CD14-positive monocyte (primary cell): Measurements from ENCODE around the gene KLF2. TPM values are rescaled to one million over a fixed set of nuclear protein-coding genes. Genes with fewer than 3 reads are reported as not detected.

Experiments used
- DNase-seq, 3 donors: peaks; one replicate each; pipeline ENCODE4 v3.0.0-alpha.2; 2011 to 2022
- H2AFZ ChIP-seq: 2 replicates; pipeline ENCODE4 v1.6.0; 2012; ENCODE audit warnings: mild to moderate bottlenecking, low read depth, low read length, inconsistent platforms; ENCODE audit not compliant: insufficient read depth, poor library complexity, severe bottlenecking
- H3K27ac ChIP-seq, 2 donors: 1 replicate in 1 of 2; 2 replicates in 1 of 2; pipeline ENCODE4 v1.5.1; 2012 to 2013; ENCODE audit warnings: low read length in 2 of 2, control low read depth in 1 of 2, inconsistent platforms in 1 of 2, low read depth in 1 of 2, mild to moderate bottlenecking in 1 of 2
- H3K27me3 ChIP-seq, 2 donors: one replicate each; pipeline versions ENCODE4 v1.6.0 to v1.6.1; 2011 to 2013; ENCODE audit warnings: low read length in 2 of 2; ENCODE audit not compliant: control insufficient read depth in 2 of 2, insufficient read depth in 2 of 2
- H3K36me3 ChIP-seq, 2 donors: replicated peaks in 1 of 2; 1 replicate in 1 of 2; 2 replicates in 1 of 2; pipeline versions ENCODE4 v1.5.1 to v1.6.1; 2012 to 2013; ENCODE audit warnings: low read length in 2 of 2, control low read depth in 1 of 2, inconsistent platforms in 1 of 2, mild to moderate bottlenecking in 1 of 2; ENCODE audit not compliant: insufficient read depth in 2 of 2, control insufficient read depth in 1 of 2
- H3K4me1 ChIP-seq, 2 donors: 1 replicate in 1 of 2; 2 replicates in 1 of 2; pipeline versions ENCODE4 v1.5.1 to v1.6.1; 2012 to 2013; ENCODE audit warnings: low read length in 2 of 2, control low read depth in 1 of 2, inconsistent platforms in 1 of 2, mild to moderate bottlenecking in 1 of 2, moderate library complexity in 1 of 2; ENCODE audit not compliant: insufficient read depth in 2 of 2, control insufficient read depth in 1 of 2
- H3K4me2 ChIP-seq: replicated peaks from 2 replicates; pipeline ENCODE3; 2012; ENCODE audit warnings: low read length, moderate library complexity, mild to moderate bottlenecking; ENCODE audit not compliant: poor library complexity, severe bottlenecking; ENCODE audit errors: extremely low read depth
- H3K4me3 ChIP-seq, 3 experiments: fragments of 200-600 bp in 1 of 3; sonication (generic) in 1 of 3; replicated peaks in 1 of 3; 1 replicate in 2 of 3; 2 replicates in 1 of 3; pipeline ENCODE4 v1.5.1; 2011 to 2013; ENCODE audit warnings: low read length in 3 of 3, mild to moderate bottlenecking in 3 of 3, control low read depth in 2 of 3, low read depth in 2 of 3, inconsistent platforms in 1 of 3, moderate library complexity in 1 of 3
- H3K79me2 ChIP-seq: 2 replicates; pipeline ENCODE4 v1.6.0; 2012; ENCODE audit warnings: mild to moderate bottlenecking, control low read depth, inconsistent platforms, low read length, moderate library complexity; ENCODE audit not compliant: insufficient read depth
- H3K9ac ChIP-seq: 2 replicates; pipeline ENCODE4 v1.6.0; 2017; ENCODE audit warnings: low read length, mild to moderate bottlenecking; ENCODE audit not compliant: insufficient read depth, poor library complexity, severe bottlenecking
- H3K9me3 ChIP-seq, 2 donors: replicated peaks in 1 of 2; 1 replicate in 1 of 2; 2 replicates in 1 of 2; pipeline versions ENCODE4 v1.5.1 to v1.6.1; 2012 to 2013; ENCODE audit warnings: low read length in 2 of 2, control low read depth in 1 of 2; ENCODE audit not compliant: control insufficient read depth in 1 of 2, insufficient read depth in 1 of 2
- H4K20me1 ChIP-seq: 2 replicates; pipeline ENCODE4 v1.6.0; 2012; ENCODE audit warnings: mild to moderate bottlenecking, low read length, control low read depth, moderate library complexity; ENCODE audit not compliant: insufficient read depth
- H3K27ac Mint-ChIP-seq, 7 donors: one replicate each; pipeline ENCODE4 v1.8.0; 2020; ENCODE audit warnings: mild to moderate bottlenecking in 7 of 7, mixed read lengths in 7 of 7, moderate library complexity in 6 of 7, inconsistent platforms in 2 of 7
- H3K27me3 Mint-ChIP-seq, 3 donors: one replicate each; pipeline ENCODE4 v1.8.0; 2021 to 2022; ENCODE audit warnings: low read depth in 3 of 3, mild to moderate bottlenecking in 3 of 3, mixed read lengths in 3 of 3, moderate library complexity in 3 of 3, inconsistent platforms in 1 of 3
- H3K36me3 Mint-ChIP-seq, 2 donors: one replicate each; pipeline ENCODE4 v1.8.0; 2020; ENCODE audit warnings: mixed read lengths in 2 of 2, inconsistent platforms in 1 of 2, mild to moderate bottlenecking in 1 of 2
- H3K4me1 Mint-ChIP-seq: one replicate; pipeline ENCODE4 v1.8.0; 2020; ENCODE audit warnings: mild to moderate bottlenecking, mixed read lengths
- H3K4me3 Mint-ChIP-seq, 2 donors: one replicate each; pipeline ENCODE4 v1.8.0; 2020; ENCODE audit warnings: mild to moderate bottlenecking in 2 of 2, mixed read lengths in 2 of 2, moderate library complexity in 1 of 2
- H3K9me3 Mint-ChIP-seq, 7 donors: one replicate each; pipeline ENCODE4 v1.8.0; 2020 to 2022; ENCODE audit warnings: mixed read lengths in 7 of 7, mild to moderate bottlenecking in 6 of 7, moderate library complexity in 6 of 7, inconsistent platforms in 2 of 7
- WGBS: methylation state at CpG from one replicate; pipeline ENCODE4 v1.1.5; 2013; ENCODE audit warnings: missing lambda C conversion rate; ENCODE audit not compliant: insufficient coverage; 5-methylcytosine and 5-hydroxymethylcytosine counted together
- intact Hi-C, 2 donors: fragments of 100-400 bp; cut with micrococcal nuclease; formaldehyde crosslinking; loops; one replicate each; pipeline versions ENCODE4 v1.15.0 to v1.15.1; 2023
- polyA plus RNA-seq, 3 donors: library from polyadenylated mRNA; depleted of rRNA in 1 of 3; unstranded in 2 of 3; stranded (reverse) in 1 of 3; fragments of 300-500 nt in 2 of 3; fragments of >200 nt in 1 of 3; fragmentation: Illumina TruSeq in 2 of 3; gene quantifications; 1 replicate in 2 of 3; 2 replicates in 1 of 3; pipeline ENCODE4 v1.2.3, GENCODE V29; 2012 to 2021
- TF ChIP-seq, protein P1 (sequence below): fragments of 200-600 bp; IDR thresholded peaks from one replicate; pipeline ENCODE4 v1.8.0; 2022; ENCODE audit warnings: antibody characterized with exemption, mild to moderate bottlenecking

The KLF2 gene
- polyA plus RNA-seq, 3 donors: 34.0 to 331 (median 51.4) TPM

DNA sequence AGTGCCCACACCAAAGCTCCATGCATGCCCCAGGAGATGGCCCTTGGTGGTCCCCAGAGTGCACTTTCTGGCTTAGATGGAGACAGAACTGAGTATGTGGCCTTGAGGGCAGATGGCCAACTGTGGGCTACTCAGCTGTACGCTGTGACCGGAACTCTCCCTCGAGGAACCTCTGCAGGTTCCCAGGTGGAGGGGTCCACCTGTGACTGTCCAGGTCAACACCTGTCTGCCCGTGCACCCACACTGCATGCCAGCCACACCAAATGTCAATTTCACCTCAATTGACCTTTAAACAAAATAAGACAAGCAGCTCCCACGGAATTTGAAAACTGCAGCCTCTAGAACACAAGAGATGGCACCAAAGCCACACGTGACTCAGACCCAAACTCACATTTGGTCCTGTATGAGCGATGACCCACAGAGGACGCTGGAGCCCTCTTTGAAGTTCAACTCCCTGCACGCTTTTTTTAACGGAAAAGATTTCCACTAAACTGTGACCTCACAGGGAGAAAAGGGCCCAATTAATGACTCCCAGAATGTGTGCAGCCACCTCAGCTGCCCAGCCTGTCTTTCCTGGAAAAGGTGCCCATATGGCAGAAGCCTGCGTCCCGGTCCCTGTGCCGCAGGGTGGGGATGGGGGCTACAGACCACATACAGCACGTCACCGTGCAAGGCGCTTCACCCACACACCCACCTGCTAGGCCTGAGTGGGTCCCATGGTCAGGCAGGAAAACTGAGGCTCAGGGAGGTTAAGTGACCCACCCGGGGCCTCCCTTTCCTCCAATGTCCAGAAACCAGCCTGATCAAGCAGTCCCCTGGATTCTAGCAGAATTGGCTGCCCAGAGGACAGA, 47.7 kb downstream of the KLF2 start:
- H3K79me2 ChIP-seq: peaks cover 8% of the 10 kb centered on the region
- Mint-ChIP-seq H3K27ac (peak overlapping the region; percentile 92 to 96 (median 94)), H3K27me3 (no peaks in the 10 kb centered on the region), H3K9me3 (peaks cover 0 to 2% (median 0%) of the 10 kb centered on the region in 7 donors), H3K36me3 (peaks cover 32 to 41% of the 10 kb centered on the region in 2 donors), H3K4me3 (peak overlapping the region; percentile 65 to 89), H3K4me1 (peaks cover 20% of the 10 kb centered on the region)
- TF ChIP-seq, protein P1, sequence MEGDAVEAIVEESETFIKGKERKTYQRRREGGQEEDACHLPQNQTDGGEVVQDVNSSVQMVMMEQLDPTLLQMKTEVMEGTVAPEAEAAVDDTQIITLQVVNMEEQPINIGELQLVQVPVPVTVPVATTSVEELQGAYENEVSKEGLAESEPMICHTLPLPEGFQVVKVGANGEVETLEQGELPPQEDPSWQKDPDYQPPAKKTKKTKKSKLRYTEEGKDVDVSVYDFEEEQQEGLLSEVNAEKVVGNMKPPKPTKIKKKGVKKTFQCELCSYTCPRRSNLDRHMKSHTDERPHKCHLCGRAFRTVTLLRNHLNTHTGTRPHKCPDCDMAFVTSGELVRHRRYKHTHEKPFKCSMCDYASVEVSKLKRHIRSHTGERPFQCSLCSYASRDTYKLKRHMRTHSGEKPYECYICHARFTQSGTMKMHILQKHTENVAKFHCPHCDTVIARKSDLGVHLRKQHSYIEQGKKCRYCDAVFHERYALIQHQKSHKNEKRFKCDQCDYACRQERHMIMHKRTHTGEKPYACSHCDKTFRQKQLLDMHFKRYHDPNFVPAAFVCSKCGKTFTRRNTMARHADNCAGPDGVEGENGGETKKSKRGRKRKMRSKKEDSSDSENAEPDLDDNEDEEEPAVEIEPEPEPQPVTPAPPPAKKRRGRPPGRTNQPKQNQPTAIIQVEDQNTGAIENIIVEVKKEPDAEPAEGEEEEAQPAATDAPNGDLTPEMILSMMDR: no peak
- no peak overlapping the region for H2AFZ ChIP-seq
- H3K9me3 ChIP-seq: no peaks in the 10 kb centered on the region
- H3K27me3 ChIP-seq: no peaks in the 10 kb centered on the region
- peaks cover 73 to 85% of the 10 kb centered on the region in 2 donors for H3K4me1 ChIP-seq
- peak overlapping the region; percentile 76 for H3K4me2 ChIP-seq
- 76% methylated on average over 12 of the region's 17 CpGs for WGBS
- peak overlapping the region in 1 of 3 experiments; percentile 68 for H3K4me3 ChIP-seq
- H4K20me1 ChIP-seq: no peaks in the 10 kb centered on the region
- H3K9ac ChIP-seq: peak overlapping the region; percentile 22
- no peak for DNase-seq
- H3K36me3 ChIP-seq: peaks cover 17 to 28% of the 10 kb centered on the region in 2 donors
- intact Hi-C loops: loop anchor here in 1 of 2 donors (5.0 kb wide), 1 partner anchor 45 kb away; no protein-coding TSS in a partner anchor
- H3K27ac ChIP-seq: peak overlapping the region; percentile 77 to 88

DNA sequence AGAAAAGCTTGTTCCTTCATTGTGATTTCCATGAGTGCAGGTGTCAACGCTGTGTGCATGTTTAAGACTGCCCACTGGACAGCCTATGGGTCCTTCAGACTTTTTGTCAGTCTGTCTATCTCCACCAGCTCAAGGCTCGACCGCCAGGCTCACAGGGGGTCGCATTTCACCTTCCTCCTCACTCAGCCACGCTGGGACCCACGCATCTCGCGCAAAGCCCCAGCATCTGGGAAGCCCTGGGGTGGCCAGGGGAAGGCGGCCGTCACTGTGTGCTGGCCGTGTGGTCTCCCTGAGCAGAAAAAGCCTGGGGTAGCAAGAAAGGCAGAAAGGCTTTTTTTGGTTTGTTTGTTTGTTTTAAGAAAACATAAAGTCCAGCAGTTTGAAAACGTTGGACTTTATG, 48.5 kb downstream of the KLF2 start:
- H3K27ac Mint-ChIP-seq: peak overlapping the region in 3 of 7 donors; percentile 21 to 83 (median 66)
- no peak for DNase-seq
- H4K20me1 ChIP-seq: no peaks in the 10 kb centered on the region
- WGBS: 99% methylated on average over 10 of the region's 12 CpGs
- H3K36me3 ChIP-seq: peaks cover 21 to 34% of the 10 kb centered on the region in 2 donors
- peaks cover 65 to 77% of the 10 kb centered on the region in 2 donors for H3K4me1 ChIP-seq
- no peaks in the 10 kb centered on the region for H3K9me3 ChIP-seq
- peaks cover 0 to 2% (median 0%) of the 10 kb centered on the region in 7 donors for H3K9me3 Mint-ChIP-seq
- H3K27me3 ChIP-seq: no peaks in the 10 kb centered on the region
- intact Hi-C loops: loop anchor here in 1 of 2 donors (5.0 kb wide), 1 partner anchor 46 kb away; no protein-coding TSS in a partner anchor
- H3K4me1 Mint-ChIP-seq: peaks cover 20% of the 10 kb centered on the region
- peak overlapping the region in 1 of 2 donors; percentile 88 for H3K27ac ChIP-seq
- no peak overlapping the region for H2AFZ ChIP-seq
- TF ChIP-seq, protein P1: no peak
- H3K27me3 Mint-ChIP-seq: no peaks in the 10 kb centered on the region
- H3K4me2 ChIP-seq: no peak overlapping the region
- H3K4me3 Mint-ChIP-seq: no peak overlapping the region
- peaks cover 8% of the 10 kb centered on the region for H3K79me2 ChIP-seq
- no peak overlapping the region for H3K4me3 ChIP-seq
- no peak overlapping the region for H3K9ac ChIP-seq
- H3K36me3 Mint-ChIP-seq: peaks cover 40 to 49% of the 10 kb centered on the region in 2 donors
